Head of caudate nucleus (tissue), 42 donors: ENCODE results near the gene C11orf68.

ENCODE experiments used
- DNase-seq, 42 donors: peaks; one replicate each; pipeline versions ENCODE4 v3.0.0 to v3.0.0-alpha.2; 2020 to 2021; ENCODE audit warnings: mixed read lengths in 7 of 42
- intact Hi-C: fragments of 100-400 bp; cut with DNase I; formaldehyde crosslinking; loops from one replicate; pipeline ENCODE4 v1.15.0; 2022

C11orf68 gene

GRCh38 chr11:65867284-65868071, 51.4 kb downstream of the C11orf68 start:
- DNase-seq: no peak
- intact Hi-C loops: no loop called here
